ENCODE measurements around the gene ADD2.
A peak's percentile ranks its signal among the peaks of the same experiment; 100 is the strongest.

The ADD2 gene

GRCh38 chr2:70768590-70769085 is 638 bp upstream of the ADD2 start:
- Histone ChIP-seq H3K27me3 (ENCODE audit: control insufficient read depth, insufficient read depth, low read length) (no peaks in the 10 kb centered on the region), H3K4me3 (ENCODE audit: low read length) (no peak overlapping the region), H3K27ac (ENCODE audit: low read length) (no peak overlapping the region), H3K4me1 (ENCODE audit: control insufficient read depth, insufficient read depth, low read length) (peaks cover 9% of the 10 kb centered on the region; the same call in 1 of the 2 replicates), H3K36me3 (ENCODE audit: control insufficient read depth, insufficient read depth, low read length) (no peaks in the 10 kb centered on the region), H3K9me3 (ENCODE audit: control insufficient read depth, insufficient read depth, low read length) (no peaks in the 10 kb centered on the region)
- no CpG with 5 or more reads among the region's 7 CpGs for WGBS (ENCODE audit: insufficient coverage, insufficient read length)
- DNase-seq (ENCODE audit: low read depth, low spot score): no peak

GRCh38 chr2:70767079-70767698 is 811 bp downstream of the ADD2 start:
- H3K9me3 ChIP-seq (ENCODE audit: control insufficient read depth, insufficient read depth, low read length): no peaks in the 10 kb centered on the region
- H3K27me3 ChIP-seq (ENCODE audit: control insufficient read depth, insufficient read depth, low read length): no peaks in the 10 kb centered on the region
- DNase-seq (ENCODE audit: low read depth, low spot score): no peak
- no CpG with 5 or more reads among the region's 51 CpGs for WGBS (ENCODE audit: insufficient coverage, insufficient read length)
- H3K27ac ChIP-seq (ENCODE audit: low read length): no peak overlapping the region
- peak overlapping the region; percentile 72 for H3K4me3 ChIP-seq (ENCODE audit: low read length)
- no peaks in the 10 kb centered on the region for H3K36me3 ChIP-seq (ENCODE audit: control insufficient read depth, insufficient read depth, low read length)
- H3K4me1 ChIP-seq (ENCODE audit: control insufficient read depth, insufficient read depth, low read length): peaks cover 9% of the 10 kb centered on the region; the same call in 1 of the 2 replicates

- WGBS (ENCODE audit: insufficient coverage, insufficient read length): no CpG with 5 or more reads among the region's 7 CpGs
- H3K27me3 ChIP-seq (ENCODE audit: control insufficient read depth, insufficient read depth, low read length): no peaks in the 10 kb centered on the region
- no peaks in the 10 kb centered on the region for H3K9me3 ChIP-seq (ENCODE audit: control insufficient read depth, insufficient read depth, low read length)
- no peak for DNase-seq (ENCODE audit: low read depth, low spot score)
- H3K36me3 ChIP-seq (ENCODE audit: control insufficient read depth, insufficient read depth, low read length): no peaks in the 10 kb centered on the region
- peak overlapping the region; percentile 72; the same call in 1 of the 2 replicates for H3K4me3 ChIP-seq (ENCODE audit: low read length)
- H3K27ac ChIP-seq (ENCODE audit: low read length): no peak overlapping the region
- peaks cover 9% of the 10 kb centered on the region; the same call in 1 of the 2 replicates for H3K4me1 ChIP-seq (ENCODE audit: control insufficient read depth, insufficient read depth, low read length)
Observed at GRCh38 chr2:70766357-70767078, 1.5 kb downstream of the ADD2 start.

- H3K4me3 ChIP-seq (ENCODE audit: low read length): no peak overlapping the region
- no CpG with 5 or more reads among the region's 7 CpGs for WGBS (ENCODE audit: insufficient coverage, insufficient read length)
- DNase-seq (ENCODE audit: low read depth, low spot score): no peak
- H3K27ac ChIP-seq (ENCODE audit: low read length): no peak overlapping the region
- no peaks in the 10 kb centered on the region for H3K27me3 ChIP-seq (ENCODE audit: control insufficient read depth, insufficient read depth, low read length)
- peaks cover 8% of the 10 kb centered on the region; the same call in 1 of the 2 replicates for H3K4me1 ChIP-seq (ENCODE audit: control insufficient read depth, insufficient read depth, low read length)
- H3K36me3 ChIP-seq (ENCODE audit: control insufficient read depth, insufficient read depth, low read length): no peaks in the 10 kb centered on the region
- H3K9me3 ChIP-seq (ENCODE audit: control insufficient read depth, insufficient read depth, low read length): no peaks in the 10 kb centered on the region
Observed at GRCh38 chr2:70765507-70765906, 2.5 kb downstream of the ADD2 start.

GRCh38 chr2:70759446-70759845 is 8.6 kb downstream of the ADD2 start:
- peaks cover 6% of the 10 kb centered on the region for H3K4me1 ChIP-seq (ENCODE audit: control insufficient read depth, insufficient read depth, low read length)
- no CpG with 5 or more reads among the region's 1 CpG for WGBS (ENCODE audit: insufficient coverage, insufficient read length)

GRCh38 chr2:70757966-70758365 is 10.0 kb downstream of the ADD2 start:
- WGBS (ENCODE audit: insufficient coverage, insufficient read length): 100% methylated on average over 3 of the region's 7 CpGs
- Histone ChIP-seq H3K27ac (ENCODE audit: low read length) (no peak overlapping the region), H3K9me3 (ENCODE audit: control insufficient read depth, insufficient read depth, low read length) (no peaks in the 10 kb centered on the region), H3K36me3 (ENCODE audit: control insufficient read depth, insufficient read depth, low read length) (no peaks in the 10 kb centered on the region; the same call in 1 of the 2 replicates), H3K27me3 (ENCODE audit: control insufficient read depth, insufficient read depth, low read length) (no peaks in the 10 kb centered on the region), H3K4me1 (ENCODE audit: control insufficient read depth, insufficient read depth, low read length) (peaks cover 4% of the 10 kb centered on the region; the same call in 1 of the 2 replicates), H3K4me3 (ENCODE audit: low read length) (no peak overlapping the region)
- DNase-seq (ENCODE audit: low read depth, low spot score): no peak

More at GRCh38 chr2:70759446-70759845, 8.6 kb downstream of the ADD2 start:
- Histone ChIP-seq H3K4me3 (ENCODE audit: low read length) (no peak overlapping the region), H3K27ac (ENCODE audit: low read length) (no peak overlapping the region), H3K36me3 (ENCODE audit: control insufficient read depth, insufficient read depth, low read length) (no peaks in the 10 kb centered on the region; the same call in 1 of the 2 replicates), H3K9me3 (ENCODE audit: control insufficient read depth, insufficient read depth, low read length) (no peaks in the 10 kb centered on the region), H3K27me3 (ENCODE audit: control insufficient read depth, insufficient read depth, low read length) (no peaks in the 10 kb centered on the region)
- no peak for DNase-seq (ENCODE audit: low read depth, low spot score)

- Histone ChIP-seq H3K36me3 (ENCODE audit: control insufficient read depth, insufficient read depth, low read length) (no peaks in the 10 kb centered on the region; the same call in 1 of the 2 replicates), H3K4me1 (ENCODE audit: control insufficient read depth, insufficient read depth, low read length) (peaks cover 4% of the 10 kb centered on the region; the same call in 1 of the 2 replicates), H3K27ac (ENCODE audit: low read length) (no peak overlapping the region), H3K27me3 (ENCODE audit: control insufficient read depth, insufficient read depth, low read length) (no peaks in the 10 kb centered on the region), H3K4me3 (ENCODE audit: low read length) (no peak overlapping the region), H3K9me3 (ENCODE audit: control insufficient read depth, insufficient read depth, low read length) (no peaks in the 10 kb centered on the region)
- WGBS (ENCODE audit: insufficient coverage, insufficient read length): 100% methylated on average over 2 of the region's 4 CpGs
- no peak for DNase-seq (ENCODE audit: low read depth, low spot score)
Observed at GRCh38 chr2:70757360-70757759, 10.6 kb downstream of the ADD2 start.

- H3K9me3 ChIP-seq (ENCODE audit: control insufficient read depth, insufficient read depth, low read length): no peaks in the 10 kb centered on the region
- H3K4me1 ChIP-seq (ENCODE audit: control insufficient read depth, insufficient read depth, low read length): peaks cover 4% of the 10 kb centered on the region; the same call in 1 of the 2 replicates
- H3K27ac ChIP-seq (ENCODE audit: low read length): no peak overlapping the region
- no peak for DNase-seq (ENCODE audit: low read depth, low spot score)
- no peaks in the 10 kb centered on the region for H3K27me3 ChIP-seq (ENCODE audit: control insufficient read depth, insufficient read depth, low read length)
- no CpG with 5 or more reads among the region's 3 CpGs for WGBS (ENCODE audit: insufficient coverage, insufficient read length)
- H3K4me3 ChIP-seq (ENCODE audit: low read length): no peak overlapping the region
- H3K36me3 ChIP-seq (ENCODE audit: control insufficient read depth, insufficient read depth, low read length): no peaks in the 10 kb centered on the region; the same call in 1 of the 2 replicates
Observed at GRCh38 chr2:70756128-70756527, 11.9 kb downstream of the ADD2 start.

- no peak for DNase-seq (ENCODE audit: low read depth, low spot score)
- WGBS (ENCODE audit: insufficient coverage, insufficient read length): no CpG with 5 or more reads among the region's 4 CpGs
- no peak overlapping the region for H3K4me3 ChIP-seq (ENCODE audit: low read length)
- H3K27me3 ChIP-seq (ENCODE audit: control insufficient read depth, insufficient read depth, low read length): no peaks in the 10 kb centered on the region
- peaks cover 1% of the 10 kb centered on the region; the same call in 1 of the 2 replicates for H3K4me1 ChIP-seq (ENCODE audit: control insufficient read depth, insufficient read depth, low read length)
- H3K27ac ChIP-seq (ENCODE audit: low read length): no peak overlapping the region
- no peaks in the 10 kb centered on the region for H3K9me3 ChIP-seq (ENCODE audit: control insufficient read depth, insufficient read depth, low read length)
- no peaks in the 10 kb centered on the region for H3K36me3 ChIP-seq (ENCODE audit: control insufficient read depth, insufficient read depth, low read length)
Observed at GRCh38 chr2:70753902-70754301, 14.1 kb downstream of the ADD2 start.

- Histone ChIP-seq H3K36me3 (ENCODE audit: control insufficient read depth, insufficient read depth, low read length) (no peaks in the 10 kb centered on the region), H3K4me3 (ENCODE audit: low read length) (no peak overlapping the region), H3K9me3 (ENCODE audit: control insufficient read depth, insufficient read depth, low read length) (no peaks in the 10 kb centered on the region), H3K27ac (ENCODE audit: low read length) (no peak overlapping the region), H3K27me3 (ENCODE audit: control insufficient read depth, insufficient read depth, low read length) (no peaks in the 10 kb centered on the region), H3K4me1 (ENCODE audit: control insufficient read depth, insufficient read depth, low read length) (peaks cover 1% of the 10 kb centered on the region; the same call in 1 of the 2 replicates)
- DNase-seq (ENCODE audit: low read depth, low spot score): no peak
Observed at GRCh38 chr2:70753031-70753430, 15.0 kb downstream of the ADD2 start.
